Astrocyte (in vitro differentiated cells and primary cell): ENCODE results near the gene PLCG2. TPM values are rescaled to one million over a fixed set of nuclear protein-coding genes. Genes with fewer than 3 reads are reported as not detected.

Experiments
- DNase-seq: peaks from one replicate; pipeline ENCODE4 v3.0.0-alpha.2; 2010; ENCODE audit warnings: low read depth
- FAIRE-seq: peaks from 2 replicates; lab custom pipeline; 2011; peaks lifted over from hg19 to GRCh38; lab: Jason Lieb, UNC
- H2AFZ ChIP-seq: 2 replicates; pipeline ENCODE4 v1.6.0; 2012; ENCODE audit warnings: low read depth, low read length, inconsistent platforms
- H3K27ac ChIP-seq: 2 replicates; pipeline ENCODE4 v1.5.1; 2011; ENCODE audit warnings: low read depth, low read length, inconsistent platforms
- H3K27me3 ChIP-seq: 2 replicates; pipeline ENCODE4 v1.6.0; 2011; ENCODE audit warnings: low read length, inconsistent platforms; ENCODE audit not compliant: insufficient read depth
- H3K36me3 ChIP-seq: 2 replicates; pipeline ENCODE4 v1.5.1; 2011; ENCODE audit warnings: low read length, inconsistent platforms; ENCODE audit not compliant: insufficient read depth
- H3K4me1 ChIP-seq: 2 replicates; pipeline ENCODE4 v1.5.1; 2011; ENCODE audit warnings: low read length, inconsistent platforms; ENCODE audit not compliant: insufficient read depth
- H3K4me2 ChIP-seq: 2 replicates; pipeline ENCODE4 v1.6.0; 2012; ENCODE audit warnings: low read length, inconsistent platforms
- H3K4me3 ChIP-seq: 2 replicates; pipeline ENCODE4 v1.5.1; 2011; ENCODE audit warnings: low read depth, mild to moderate bottlenecking, low read length, inconsistent platforms; ENCODE audit not compliant: insufficient read depth
- H3K79me2 ChIP-seq: 2 replicates; pipeline ENCODE4 v1.6.0; 2012; ENCODE audit warnings: mild to moderate bottlenecking, low read length, inconsistent platforms; ENCODE audit not compliant: insufficient read depth
- H3K9ac ChIP-seq: 2 replicates; pipeline ENCODE4 v1.6.0; 2012; ENCODE audit warnings: mild to moderate bottlenecking, low read length, inconsistent platforms
- H3K9me3 ChIP-seq: 2 replicates; pipeline ENCODE4 v1.5.1; 2012; ENCODE audit warnings: low read depth, mild to moderate bottlenecking, low read length, inconsistent platforms; ENCODE audit not compliant: insufficient read depth
- H4K20me1 ChIP-seq: 2 replicates; pipeline ENCODE4 v1.6.0; 2012; ENCODE audit warnings: low read length, inconsistent platforms; ENCODE audit not compliant: insufficient read depth
- H3K27ac Mint-ChIP-seq: one replicate; pipeline ENCODE4 v1.8.0; 2021; ENCODE audit warnings: mild to moderate bottlenecking, mixed read lengths; ENCODE audit not compliant: unreplicated experiment
- H3K27me3 Mint-ChIP-seq: one replicate; pipeline ENCODE4 v1.8.0; 2021; ENCODE audit warnings: low read depth, mixed read lengths; ENCODE audit not compliant: unreplicated experiment
- H3K36me3 Mint-ChIP-seq: one replicate; pipeline ENCODE4 v1.8.0; 2021; ENCODE audit warnings: low read depth, mixed read lengths; ENCODE audit not compliant: unreplicated experiment
- H3K4me1 Mint-ChIP-seq: one replicate; pipeline ENCODE4 v1.8.0; 2021; ENCODE audit warnings: low read depth, mixed read lengths; ENCODE audit not compliant: unreplicated experiment
- H3K4me3 Mint-ChIP-seq: one replicate; pipeline ENCODE4 v1.8.0; 2021; ENCODE audit warnings: mild to moderate bottlenecking, moderate library complexity, mixed read lengths; ENCODE audit not compliant: unreplicated experiment
- H3K9me3 Mint-ChIP-seq: one replicate; pipeline ENCODE4 v1.8.0; 2021; ENCODE audit warnings: mild to moderate bottlenecking, mixed read lengths; ENCODE audit not compliant: unreplicated experiment
- EZH2 ChIP-seq: IDR thresholded peaks from 2 replicates; pipeline ENCODE4 v1.6.1; 2012; ENCODE audit warnings: mild to moderate bottlenecking, low read length, inconsistent platforms; ENCODE audit not compliant: insufficient read depth
- total RNA-seq: library from RNA; stranded (reverse); gene quantifications from 2 replicates; pipeline ENCODE4 v1.2.1, GENCODE V29; 2021
- TF ChIP-seq, protein P1 (sequence below): IDR thresholded peaks from 2 replicates; pipeline ENCODE4 v1.5.1; 2011; ENCODE audit warnings: low read depth, mild to moderate bottlenecking, inconsistent platforms, low read length, moderate library complexity; ENCODE audit not compliant: insufficient read depth

PLCG2 gene
- total RNA-seq, 1 donor from 2014 or later = 3.1 TPM

DNA sequence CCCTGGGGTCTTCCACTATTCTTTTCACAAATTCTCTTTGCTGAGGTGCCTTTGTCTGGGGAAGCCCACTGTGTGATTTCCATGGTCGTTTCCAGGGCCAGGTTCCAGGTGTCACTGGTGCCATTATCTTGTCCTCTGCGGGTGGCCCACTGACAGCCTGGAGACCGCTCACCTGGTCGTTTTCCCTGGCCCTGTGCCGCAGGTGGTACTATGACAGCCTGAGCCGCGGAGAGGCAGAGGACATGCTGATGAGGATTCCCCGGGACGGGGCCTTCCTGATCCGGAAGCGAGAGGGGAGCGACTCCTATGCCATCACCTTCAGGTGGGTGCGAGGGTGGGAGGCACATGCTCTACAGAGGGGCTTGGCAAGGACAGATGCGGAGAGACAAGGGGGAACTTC, 133.3 kb downstream of the PLCG2 start:
- no peak overlapping the region for H3K27ac Mint-ChIP-seq
- H3K4me2 ChIP-seq = no peak overlapping the region
- no peak overlapping the region for H3K9ac ChIP-seq
- H3K36me3 ChIP-seq = no peaks in the 10 kb centered on the region
- H3K4me3 Mint-ChIP-seq = no peak overlapping the region
- H3K4me3 ChIP-seq = no peak overlapping the region
- TF ChIP-seq, protein P1, sequence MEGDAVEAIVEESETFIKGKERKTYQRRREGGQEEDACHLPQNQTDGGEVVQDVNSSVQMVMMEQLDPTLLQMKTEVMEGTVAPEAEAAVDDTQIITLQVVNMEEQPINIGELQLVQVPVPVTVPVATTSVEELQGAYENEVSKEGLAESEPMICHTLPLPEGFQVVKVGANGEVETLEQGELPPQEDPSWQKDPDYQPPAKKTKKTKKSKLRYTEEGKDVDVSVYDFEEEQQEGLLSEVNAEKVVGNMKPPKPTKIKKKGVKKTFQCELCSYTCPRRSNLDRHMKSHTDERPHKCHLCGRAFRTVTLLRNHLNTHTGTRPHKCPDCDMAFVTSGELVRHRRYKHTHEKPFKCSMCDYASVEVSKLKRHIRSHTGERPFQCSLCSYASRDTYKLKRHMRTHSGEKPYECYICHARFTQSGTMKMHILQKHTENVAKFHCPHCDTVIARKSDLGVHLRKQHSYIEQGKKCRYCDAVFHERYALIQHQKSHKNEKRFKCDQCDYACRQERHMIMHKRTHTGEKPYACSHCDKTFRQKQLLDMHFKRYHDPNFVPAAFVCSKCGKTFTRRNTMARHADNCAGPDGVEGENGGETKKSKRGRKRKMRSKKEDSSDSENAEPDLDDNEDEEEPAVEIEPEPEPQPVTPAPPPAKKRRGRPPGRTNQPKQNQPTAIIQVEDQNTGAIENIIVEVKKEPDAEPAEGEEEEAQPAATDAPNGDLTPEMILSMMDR = no peak
- no peak for TF ChIP-seq EZH2
- no peaks in the 10 kb centered on the region for H4K20me1 ChIP-seq
- DNase-seq (no peak), FAIRE-seq (no peak)
- H3K9me3 Mint-ChIP-seq = no peaks in the 10 kb centered on the region
- H3K27me3 Mint-ChIP-seq = peaks cover 20% of the 10 kb centered on the region
- peaks cover 2% of the 10 kb centered on the region for H3K27me3 ChIP-seq
- no peaks in the 10 kb centered on the region for H3K9me3 ChIP-seq
- H3K4me1 ChIP-seq = no peaks in the 10 kb centered on the region
- H3K36me3 Mint-ChIP-seq = no peaks in the 10 kb centered on the region
- H3K79me2 ChIP-seq = no peaks in the 10 kb centered on the region
- no peaks in the 10 kb centered on the region for H3K4me1 Mint-ChIP-seq
- no peak overlapping the region for H3K27ac ChIP-seq
- no peak overlapping the region for H2AFZ ChIP-seq

DNA sequence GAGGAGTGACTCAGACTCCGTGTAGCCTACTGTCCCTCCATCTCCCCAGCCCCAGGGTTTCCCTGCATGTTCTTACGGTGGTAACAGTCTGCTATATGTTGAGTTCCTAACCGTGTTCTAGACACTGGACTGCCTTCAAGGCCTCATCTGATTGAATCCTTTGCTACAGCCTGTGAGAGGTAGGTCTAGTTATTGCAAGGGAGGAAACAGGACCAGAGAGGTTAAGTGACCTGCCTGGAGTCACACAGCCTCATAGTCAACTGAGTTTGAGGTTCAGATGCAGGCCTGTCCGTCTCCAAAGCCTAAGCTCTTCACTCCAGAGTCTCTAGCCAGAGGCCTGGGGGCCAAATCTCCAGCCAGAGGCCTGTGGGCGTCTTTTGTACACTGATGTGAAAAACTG, 134.1 kb downstream of the PLCG2 start:
- Histone ChIP-seq H3K4me2 (no peak overlapping the region), H3K27ac (no peak overlapping the region), H3K9me3 (no peaks in the 10 kb centered on the region), H3K27me3 (peaks cover 2% of the 10 kb centered on the region), H3K9ac (no peak overlapping the region), H3K4me3 (no peak overlapping the region), H2AFZ (no peak overlapping the region), H3K79me2 (no peaks in the 10 kb centered on the region), H4K20me1 (no peaks in the 10 kb centered on the region), H3K36me3 (no peaks in the 10 kb centered on the region), H3K4me1 (no peaks in the 10 kb centered on the region)
- FAIRE-seq (no peak), DNase-seq (no peak)
- H3K4me1 Mint-ChIP-seq = no peaks in the 10 kb centered on the region
- no peak for TF ChIP-seq EZH2
- TF ChIP-seq, protein P1 = no peak
- no peaks in the 10 kb centered on the region for H3K36me3 Mint-ChIP-seq
- H3K9me3 Mint-ChIP-seq = no peaks in the 10 kb centered on the region
- peaks cover 20% of the 10 kb centered on the region for H3K27me3 Mint-ChIP-seq
- no peak overlapping the region for H3K27ac Mint-ChIP-seq
- no peak overlapping the region for H3K4me3 Mint-ChIP-seq

DNA sequence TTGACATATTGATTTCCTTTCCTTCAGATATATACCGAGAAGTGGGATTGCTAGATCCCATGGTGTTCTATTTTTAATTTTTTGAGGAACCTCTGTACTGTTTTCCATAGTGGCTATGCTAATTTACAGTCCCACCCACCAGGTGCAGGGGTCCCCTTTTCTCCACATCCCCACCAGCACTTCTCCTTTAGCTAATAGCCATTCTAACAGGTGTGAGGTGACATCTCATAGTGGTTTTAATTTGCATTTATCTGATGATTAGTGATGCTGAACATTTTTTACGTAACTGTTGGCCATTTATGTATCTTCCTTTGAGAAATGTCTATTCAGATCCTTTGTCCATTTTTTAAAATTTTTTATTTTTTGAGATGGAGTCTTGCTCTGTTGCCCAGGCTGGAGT, 138.3 kb downstream of the PLCG2 start:
- Mint-ChIP-seq H3K27ac (no peak overlapping the region), H3K4me1 (peaks cover 2% of the 10 kb centered on the region), H3K9me3 (no peaks in the 10 kb centered on the region), H3K36me3 (no peaks in the 10 kb centered on the region), H3K4me3 (no peak overlapping the region), H3K27me3 (peaks cover 16% of the 10 kb centered on the region)
- no peak for DNase-seq
- Histone ChIP-seq H3K27me3 (peaks cover 4% of the 10 kb centered on the region), H2AFZ (no peak overlapping the region), H4K20me1 (no peaks in the 10 kb centered on the region), H3K4me3 (no peak overlapping the region), H3K4me2 (no peak overlapping the region), H3K27ac (no peak overlapping the region), H3K9ac (no peak overlapping the region), H3K4me1 (no peaks in the 10 kb centered on the region), H3K36me3 (no peaks in the 10 kb centered on the region), H3K79me2 (no peaks in the 10 kb centered on the region), H3K9me3 (no peaks in the 10 kb centered on the region)
- no peak for TF ChIP-seq EZH2
- FAIRE-seq = no peak
